ENCODE results near the gene PIF1. TPM values are rescaled to one million over a fixed set of nuclear protein-coding genes. Genes with fewer than 3 reads are reported as not detected.
A peak's percentile ranks its signal among the peaks of the same experiment; 100 is the strongest.

The PIF1 gene
- polyA plus RNA-seq, 3 donors = 0.13 to 0.43 TPM; not detected in 1

- H3K9ac ChIP-seq (ENCODE audit: insufficient read depth, low read length, poor library complexity, severe bottlenecking) = no peak overlapping the region
- peak overlapping the region in 1 of 3 experiments; percentile 35 for H3K4me3 ChIP-seq (replicated peaks in 1 of 3; ENCODE audit: low read depth in 2 of 3, low read length in 3 of 3)
These were observed 29.9 kb upstream of the PIF1 start for GRCh38 chr15:64855205-64855975.

GRCh38 chr15:64854526-64854925 is 29.1 kb upstream of the PIF1 start:
- no peaks in the 10 kb centered on the region for H3K27me3 ChIP-seq (ENCODE audit: control insufficient read depth in 2 of 2, insufficient read depth in 2 of 2, low read length in 2 of 2)
- WGBS (ENCODE audit: insufficient coverage) = 100% methylated on average over 2 of the region's 3 CpGs
- peaks cover 82 to 89% of the 10 kb centered on the region in 2 donors for H3K4me1 ChIP-seq (ENCODE audit: control insufficient read depth in 1 of 2, insufficient read depth in 2 of 2, low read length in 2 of 2)
- intact Hi-C loops (cut with micrococcal nuclease) = no loop called here
- no peak overlapping the region for H2AFZ ChIP-seq (ENCODE audit: insufficient read depth, low read depth, low read length, poor library complexity, severe bottlenecking)
- peaks cover 98% of the 10 kb centered on the region for H3K79me2 ChIP-seq (ENCODE audit: insufficient read depth, low read length)
- H3K4me3 ChIP-seq (replicated peaks in 1 of 3; ENCODE audit: low read depth in 2 of 3, low read length in 3 of 3) = no peak overlapping the region
- H3K4me2 ChIP-seq (replicated peaks; ENCODE audit: extremely low read depth, low read length, poor library complexity, severe bottlenecking) = no peak overlapping the region
- Mint-ChIP-seq H3K27me3 (ENCODE audit: low read depth in 3 of 3) (peaks cover 0 to 4% (median 0%) of the 10 kb centered on the region in 3 donors), H3K9me3 (no peaks in the 10 kb centered on the region), H3K4me1 (peaks cover 92% of the 10 kb centered on the region), H3K27ac (peak overlapping the region; percentile 48 to 84 (median 75)), H3K4me3 (no peak overlapping the region), H3K36me3 (peaks cover 81 to 99% of the 10 kb centered on the region in 2 donors)
- DNase-seq = no peak
- peaks cover 100% of the 10 kb centered on the region for H4K20me1 ChIP-seq (ENCODE audit: insufficient read depth, low read length)
- no peak overlapping the region for H3K9ac ChIP-seq (ENCODE audit: insufficient read depth, low read length, poor library complexity, severe bottlenecking)
- H3K9me3 ChIP-seq (replicated peaks in 1 of 2; ENCODE audit: control insufficient read depth in 1 of 2, insufficient read depth in 1 of 2, low read length in 2 of 2) = no peaks in the 10 kb centered on the region
- H3K36me3 ChIP-seq (replicated peaks in 1 of 2; ENCODE audit: control insufficient read depth in 1 of 2, insufficient read depth in 2 of 2, low read length in 2 of 2) = peaks cover 79 to 95% of the 10 kb centered on the region in 2 donors
- peak overlapping the region; percentile 24 to 73 for H3K27ac ChIP-seq (ENCODE audit: low read depth in 1 of 2, low read length in 2 of 2)
- TF ChIP-seq CTCF (IDR thresholded peaks at IDR 0.05) = no peak

More at GRCh38 chr15:64855205-64855975, 29.9 kb upstream of the PIF1 start:
- no peak overlapping the region for H2AFZ ChIP-seq (ENCODE audit: insufficient read depth, low read depth, low read length, poor library complexity, severe bottlenecking)
- Mint-ChIP-seq H3K36me3 (peaks cover 86 to 99% of the 10 kb centered on the region in 2 donors), H3K27ac (peak overlapping the region in 5 of 7 donors; percentile 77 to 93 (median 90)), H3K4me1 (peaks cover 86% of the 10 kb centered on the region), H3K4me3 (no peak overlapping the region), H3K27me3 (ENCODE audit: low read depth in 3 of 3) (peaks cover 0 to 4% (median 0%) of the 10 kb centered on the region in 3 donors), H3K9me3 (no peaks in the 10 kb centered on the region)
- no peak for TF ChIP-seq CTCF (IDR thresholded peaks at IDR 0.05)
- peaks cover 73 to 81% of the 10 kb centered on the region in 2 donors for H3K4me1 ChIP-seq (ENCODE audit: control insufficient read depth in 1 of 2, insufficient read depth in 2 of 2, low read length in 2 of 2)
- H3K36me3 ChIP-seq (replicated peaks in 1 of 2; ENCODE audit: control insufficient read depth in 1 of 2, insufficient read depth in 2 of 2, low read length in 2 of 2) = peaks cover 79 to 95% of the 10 kb centered on the region in 2 donors
- no peaks in the 10 kb centered on the region for H3K9me3 ChIP-seq (replicated peaks in 1 of 2; ENCODE audit: control insufficient read depth in 1 of 2, insufficient read depth in 1 of 2, low read length in 2 of 2)
- intact Hi-C loops (cut with micrococcal nuclease) = no loop called here
- H3K4me2 ChIP-seq (replicated peaks; ENCODE audit: extremely low read depth, low read length, poor library complexity, severe bottlenecking) = peak overlapping the region; percentile 52
- DNase-seq = no peak
- H3K27me3 ChIP-seq (ENCODE audit: control insufficient read depth in 2 of 2, insufficient read depth in 2 of 2, low read length in 2 of 2) = no peaks in the 10 kb centered on the region
- peak overlapping the region; percentile 48 to 73 for H3K27ac ChIP-seq (ENCODE audit: low read depth in 1 of 2, low read length in 2 of 2)
- peaks cover 98% of the 10 kb centered on the region for H3K79me2 ChIP-seq (ENCODE audit: insufficient read depth, low read length)
- 95% methylated on average over 6 of the region's 7 CpGs for WGBS (ENCODE audit: insufficient coverage)
- H4K20me1 ChIP-seq (ENCODE audit: insufficient read depth, low read length) = peaks cover 100% of the 10 kb centered on the region

Measured in CD14-positive monocyte (primary cell).